Measurements from ENCODE around the gene DHCR7.

Gene DHCR7

DNA sequence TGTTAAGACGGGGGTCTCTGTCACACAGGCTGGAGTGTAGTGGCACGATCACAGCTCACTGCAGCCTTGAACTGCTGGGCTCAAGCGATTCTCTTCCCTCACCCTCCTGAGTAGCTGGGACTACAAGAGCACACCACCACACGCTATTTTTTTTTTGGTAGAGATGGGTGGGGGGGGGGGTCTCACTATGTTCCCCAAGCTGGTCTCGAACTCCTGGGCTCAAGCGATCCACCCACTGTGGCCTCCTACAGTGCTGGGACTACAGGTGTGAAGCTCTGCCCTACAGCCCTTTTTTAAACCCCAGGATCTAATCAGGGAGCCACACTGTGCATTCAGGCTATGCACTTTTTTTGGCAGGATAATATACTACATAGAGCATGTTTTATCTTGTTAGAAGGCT is 1.4 kb upstream of the DHCR7 start:
- peak overlapping the region; percentile 47 for H3K4me2 ChIP-seq (ENCODE audit: low read length)
- no peak overlapping the region for H3K23ac ChIP-seq (ENCODE audit: low read length)
- H3K4me3 ChIP-seq (ENCODE audit: low read length): peak overlapping the region; percentile 92
- no peak overlapping the region for H2BK15ac ChIP-seq (replicated peaks; ENCODE audit: low read depth)
- peaks cover 5% of the 10 kb centered on the region for H3K4me1 ChIP-seq (ENCODE audit: control insufficient read depth, low read depth, low read length)
- H3K36me3 ChIP-seq (ENCODE audit: control insufficient read depth, insufficient read depth, low read length): peaks cover 9% of the 10 kb centered on the region
- no peak overlapping the region for H3K18ac ChIP-seq (ENCODE audit: low read length)
- no peak for DNase-seq
- H2BK5ac ChIP-seq (ENCODE audit: low read length): no peak overlapping the region
- H3K4ac ChIP-seq (ENCODE audit: low read depth, low read length): no peak overlapping the region
- H4K8ac ChIP-seq (ENCODE audit: low read depth, low read length): no peak overlapping the region
- H3K27ac ChIP-seq (ENCODE audit: low read depth, low read length): no peak overlapping the region
- no peaks in the 10 kb centered on the region for H3K27me3 ChIP-seq (ENCODE audit: insufficient read depth, low read length, poor library complexity)
- no peak overlapping the region for H2AK5ac ChIP-seq (ENCODE audit: low read length)
- peaks cover 27% of the 10 kb centered on the region for H3K79me1 ChIP-seq (ENCODE audit: low read length)
- H3K79me2 ChIP-seq (ENCODE audit: control insufficient read depth, insufficient read depth, low read length): peaks cover 31% of the 10 kb centered on the region
- H4K5ac ChIP-seq (ENCODE audit: low read length): no peak overlapping the region
- WGBS (ENCODE audit: extremely low coverage, insufficient coverage, low lambda C conversion rate): no CpG with 5 or more reads among the region's 6 CpGs
- H3K9ac ChIP-seq (ENCODE audit: low read length): peak overlapping the region; percentile 78
- no peak overlapping the region for H2BK120ac ChIP-seq (ENCODE audit: low read depth, low read length)
- H3K56ac ChIP-seq (ENCODE audit: low read length): peak overlapping the region; percentile 96

DNA sequence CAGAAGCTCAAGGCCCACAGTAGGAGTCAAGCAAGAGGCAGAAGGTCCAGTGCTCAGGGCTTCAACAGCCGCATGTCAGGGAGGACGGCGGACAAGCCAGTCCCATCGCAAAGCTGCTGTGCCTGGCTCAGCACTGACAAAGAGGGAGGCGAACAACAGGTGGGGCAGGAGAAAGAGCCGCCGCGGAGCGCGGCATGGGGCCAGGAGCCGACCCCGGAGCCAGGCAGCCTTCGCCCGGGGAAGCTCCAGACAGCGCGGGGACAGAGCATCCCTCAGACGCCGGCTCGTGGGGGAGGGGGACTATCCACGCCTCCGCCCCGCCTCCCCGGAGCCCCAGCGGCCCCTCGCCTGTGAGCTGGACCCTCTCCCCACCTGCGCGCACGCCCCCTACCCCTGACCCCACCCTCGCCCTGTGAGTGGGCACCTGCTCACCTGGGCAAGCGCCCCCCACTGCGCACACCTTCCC is 369 bp downstream of the DHCR7 start:
- H2BK15ac ChIP-seq (replicated peaks; ENCODE audit: low read depth): no peak overlapping the region
- H4K8ac ChIP-seq (ENCODE audit: low read depth, low read length): no peak overlapping the region
- no peaks in the 10 kb centered on the region for H3K27me3 ChIP-seq (ENCODE audit: insufficient read depth, low read length, poor library complexity)
- WGBS (ENCODE audit: extremely low coverage, insufficient coverage, low lambda C conversion rate): no CpG with 5 or more reads among the region's 31 CpGs
- peak overlapping the region; percentile 98 for H3K4me2 ChIP-seq (ENCODE audit: low read length)
- no peak overlapping the region for H2BK120ac ChIP-seq (ENCODE audit: low read depth, low read length)
- H3K18ac ChIP-seq (ENCODE audit: low read length): peak overlapping the region; percentile 33
- peak overlapping the region; percentile 60 for H3K27ac ChIP-seq (ENCODE audit: low read depth, low read length)
- DNase-seq: peak; percentile 75
- H2BK5ac ChIP-seq (ENCODE audit: low read length): peak overlapping the region; percentile 80
- no peak overlapping the region for H3K23ac ChIP-seq (ENCODE audit: low read length)
- H3K79me1 ChIP-seq (ENCODE audit: low read length): peaks cover 27% of the 10 kb centered on the region
- H3K4me1 ChIP-seq (ENCODE audit: control insufficient read depth, low read depth, low read length): peaks cover 5% of the 10 kb centered on the region
- H3K79me2 ChIP-seq (ENCODE audit: control insufficient read depth, insufficient read depth, low read length): peaks cover 31% of the 10 kb centered on the region
- peak overlapping the region; percentile 98 for H3K56ac ChIP-seq (ENCODE audit: low read length)
- H4K5ac ChIP-seq (ENCODE audit: low read length): no peak overlapping the region
- H3K4ac ChIP-seq (ENCODE audit: low read depth, low read length): no peak overlapping the region
- peaks cover 19% of the 10 kb centered on the region for H3K36me3 ChIP-seq (ENCODE audit: control insufficient read depth, insufficient read depth, low read length)
- H2AK5ac ChIP-seq (ENCODE audit: low read length): peak overlapping the region; percentile 24
- peak overlapping the region; percentile 90 for H3K4me3 ChIP-seq (ENCODE audit: low read length)
- peak overlapping the region; percentile 91 for H3K9ac ChIP-seq (ENCODE audit: low read length)

DNA sequence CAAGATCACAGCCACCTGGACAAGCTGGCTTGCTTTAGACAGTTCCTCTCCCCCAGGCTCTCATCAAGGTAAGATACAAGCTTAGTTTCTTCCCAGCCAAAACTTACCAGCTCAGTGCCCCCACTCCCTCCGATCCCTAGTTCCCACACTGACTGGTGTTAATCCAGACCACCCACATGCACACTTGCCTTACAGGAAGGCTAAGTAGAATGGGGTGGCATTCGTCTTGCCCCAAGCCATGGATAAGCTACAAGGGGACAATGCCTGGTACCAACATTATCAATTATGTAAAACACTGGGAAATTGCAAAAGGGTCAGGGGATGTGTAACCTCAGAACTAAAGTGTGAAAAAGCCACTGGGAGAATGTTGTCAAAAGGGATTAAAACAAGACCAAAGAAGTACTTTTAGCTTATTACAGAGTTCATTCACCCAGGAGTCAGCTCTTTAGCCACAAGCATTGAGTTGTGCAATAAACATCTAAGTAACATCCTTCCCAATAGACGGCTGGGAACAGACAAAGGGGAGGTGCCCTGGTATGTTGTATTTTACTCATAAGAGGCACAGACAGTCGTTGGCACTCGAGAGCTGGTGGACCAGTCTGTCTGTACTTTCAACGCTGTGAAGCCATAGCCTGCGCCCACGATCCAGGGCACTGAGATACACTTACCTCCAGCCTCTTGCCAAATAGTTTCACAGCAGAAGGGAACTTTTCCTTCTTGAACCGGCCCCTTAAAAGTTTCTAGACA is 1.1 kb downstream of the DHCR7 start:
- Histone ChIP-seq H4K8ac (ENCODE audit: low read depth, low read length) (no peak overlapping the region), H2AK5ac (ENCODE audit: low read length) (no peak overlapping the region), H3K79me2 (ENCODE audit: control insufficient read depth, insufficient read depth, low read length) (peaks cover 31% of the 10 kb centered on the region), H2BK5ac (ENCODE audit: low read length) (no peak overlapping the region), H3K4me1 (ENCODE audit: control insufficient read depth, low read depth, low read length) (peaks cover 5% of the 10 kb centered on the region), H2BK15ac (replicated peaks; ENCODE audit: low read depth) (no peak overlapping the region), H3K56ac (ENCODE audit: low read length) (peak overlapping the region; percentile 98), H4K5ac (ENCODE audit: low read length) (no peak overlapping the region), H3K27ac (ENCODE audit: low read depth, low read length) (peak overlapping the region; percentile 60), H3K36me3 (ENCODE audit: control insufficient read depth, insufficient read depth, low read length) (peaks cover 21% of the 10 kb centered on the region), H3K4me2 (ENCODE audit: low read length) (peak overlapping the region; percentile 98), H3K23ac (ENCODE audit: low read length) (no peak overlapping the region), H3K18ac (ENCODE audit: low read length) (peak overlapping the region; percentile 33), H3K27me3 (ENCODE audit: insufficient read depth, low read length, poor library complexity) (no peaks in the 10 kb centered on the region), H3K9ac (ENCODE audit: low read length) (peak overlapping the region; percentile 91), H3K79me1 (ENCODE audit: low read length) (peaks cover 27% of the 10 kb centered on the region), H3K4me3 (ENCODE audit: low read length) (peak overlapping the region; percentile 90), H2BK120ac (ENCODE audit: low read depth, low read length) (no peak overlapping the region), H3K4ac (ENCODE audit: low read depth, low read length) (no peak overlapping the region)
- DNase-seq: peak; percentile 23
- no CpG with 5 or more reads among the region's 9 CpGs for WGBS (ENCODE audit: extremely low coverage, insufficient coverage, low lambda C conversion rate)

DNA sequence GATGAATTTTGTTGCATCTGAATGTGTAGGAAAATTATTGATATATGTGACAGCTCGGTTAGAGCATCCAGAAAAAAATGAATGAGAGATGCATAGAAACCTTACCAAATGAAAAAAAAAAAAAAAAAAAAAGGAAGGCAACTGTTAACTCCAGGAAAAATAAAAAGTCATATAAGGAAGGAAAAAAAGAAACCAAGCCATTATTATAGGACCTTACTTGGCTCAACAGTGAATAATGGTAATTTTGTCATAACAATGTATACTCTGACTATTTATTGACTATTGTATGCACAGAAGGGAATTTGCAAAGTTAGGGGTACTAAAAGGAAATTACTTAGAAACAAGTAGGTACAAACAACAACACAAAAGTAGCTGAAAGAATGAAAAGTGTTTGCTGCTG is 2.0 kb downstream of the DHCR7 start:
- Histone ChIP-seq H2BK5ac (ENCODE audit: low read length) (no peak overlapping the region), H3K4me2 (ENCODE audit: low read length) (no peak overlapping the region), H3K56ac (ENCODE audit: low read length) (no peak overlapping the region), H3K4ac (ENCODE audit: low read depth, low read length) (no peak overlapping the region), H3K79me2 (ENCODE audit: control insufficient read depth, insufficient read depth, low read length) (peaks cover 31% of the 10 kb centered on the region), H3K4me1 (ENCODE audit: control insufficient read depth, low read depth, low read length) (peaks cover 5% of the 10 kb centered on the region), H3K36me3 (ENCODE audit: control insufficient read depth, insufficient read depth, low read length) (peaks cover 28% of the 10 kb centered on the region), H2BK15ac (replicated peaks; ENCODE audit: low read depth) (no peak overlapping the region), H4K5ac (ENCODE audit: low read length) (no peak overlapping the region), H3K79me1 (ENCODE audit: low read length) (peaks cover 27% of the 10 kb centered on the region), H4K8ac (ENCODE audit: low read depth, low read length) (no peak overlapping the region), H3K27ac (ENCODE audit: low read depth, low read length) (no peak overlapping the region), H3K27me3 (ENCODE audit: insufficient read depth, low read length, poor library complexity) (no peaks in the 10 kb centered on the region), H3K23ac (ENCODE audit: low read length) (no peak overlapping the region), H3K9ac (ENCODE audit: low read length) (no peak overlapping the region), H2AK5ac (ENCODE audit: low read length) (no peak overlapping the region), H3K4me3 (ENCODE audit: low read length) (no peak overlapping the region), H3K18ac (ENCODE audit: low read length) (no peak overlapping the region), H2BK120ac (ENCODE audit: low read depth, low read length) (no peak overlapping the region)
- DNase-seq: no peak
- WGBS (ENCODE audit: extremely low coverage, insufficient coverage, low lambda C conversion rate): 100% methylated on average over 1 of the region's 1 CpG

DNA sequence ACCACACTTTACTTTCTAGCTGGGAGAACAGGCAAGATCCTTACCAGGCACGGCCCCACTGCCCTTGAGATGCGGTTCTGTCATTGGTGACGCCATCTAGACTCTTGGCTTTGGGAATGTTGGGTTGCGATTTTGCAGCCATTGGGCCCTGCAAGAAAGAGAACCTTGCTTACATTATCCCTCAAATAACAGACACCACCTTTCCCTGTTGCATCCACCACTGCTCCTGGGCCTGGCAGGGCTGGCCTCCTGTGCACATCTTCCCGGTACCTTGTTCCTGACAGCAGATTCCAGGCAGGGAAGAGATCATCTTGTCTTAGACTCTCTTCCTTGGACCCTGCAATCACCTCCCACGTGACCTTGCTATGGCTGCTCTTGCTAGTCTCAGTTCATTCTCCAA is 3.4 kb downstream of the DHCR7 start:
- Histone ChIP-seq H4K5ac (ENCODE audit: low read length) (no peak overlapping the region), H2AK5ac (ENCODE audit: low read length) (no peak overlapping the region), H3K27ac (ENCODE audit: low read depth, low read length) (no peak overlapping the region), H3K4me2 (ENCODE audit: low read length) (no peak overlapping the region), H2BK120ac (ENCODE audit: low read depth, low read length) (no peak overlapping the region), H3K18ac (ENCODE audit: low read length) (no peak overlapping the region), H3K79me1 (ENCODE audit: low read length) (peaks cover 27% of the 10 kb centered on the region), H3K27me3 (ENCODE audit: insufficient read depth, low read length, poor library complexity) (no peaks in the 10 kb centered on the region), H3K56ac (ENCODE audit: low read length) (peak overlapping the region; percentile 25), H3K9ac (ENCODE audit: low read length) (no peak overlapping the region), H3K4me1 (ENCODE audit: control insufficient read depth, low read depth, low read length) (peaks cover 5% of the 10 kb centered on the region), H3K36me3 (ENCODE audit: control insufficient read depth, insufficient read depth, low read length) (peaks cover 33% of the 10 kb centered on the region), H3K79me2 (ENCODE audit: control insufficient read depth, insufficient read depth, low read length) (peaks cover 31% of the 10 kb centered on the region), H3K4me3 (ENCODE audit: low read length) (no peak overlapping the region), H3K23ac (ENCODE audit: low read length) (no peak overlapping the region), H4K8ac (ENCODE audit: low read depth, low read length) (no peak overlapping the region), H2BK15ac (replicated peaks; ENCODE audit: low read depth) (no peak overlapping the region), H2BK5ac (ENCODE audit: low read length) (no peak overlapping the region), H3K4ac (ENCODE audit: low read depth, low read length) (no peak overlapping the region)
- no peak for DNase-seq
- no CpG with 5 or more reads among the region's 6 CpGs for WGBS (ENCODE audit: extremely low coverage, insufficient coverage, low lambda C conversion rate)
